K562 (cell line): ENCODE data around the gene SEPHS2. TPM values are rescaled to one million over a fixed set of nuclear protein-coding genes. Genes with fewer than 3 reads are reported as not detected.

Experiments used
- BCOR ChIP-seq: fragments of 450-650 bp; IDR thresholded peaks from 2 replicates; pipeline ENCODE4 v1.6.1; 2016
- CBFB ChIP-seq: sonication (generic); formaldehyde crosslinking; IDR thresholded peaks from 2 replicates; pipeline ENCODE4 v1.4.0; 2020; ENCODE audit warnings: mild to moderate bottlenecking, missing genetic modification reagents
- CREB1 ChIP-seq, 2 experiments: sonication (generic) in 1 of 2; formaldehyde crosslinking in 1 of 2; IDR thresholded peaks; 2 replicates each; pipeline versions ENCODE4 v1.6.1 to v1.8.0; 2012 to 2022; ENCODE audit warnings: inconsistent platforms in 1 of 2, mild to moderate bottlenecking in 1 of 2, missing genetic modification reagents in 1 of 2, moderate library complexity in 1 of 2
- DACH1 ChIP-seq: fragments of 450-650 bp; IDR thresholded peaks from 2 replicates; pipeline ENCODE4 v1.6.1; 2018; ENCODE audit not compliant: partially characterized antibody
- EHMT2 ChIP-seq: fragments of 450-650 bp; IDR thresholded peaks from 2 replicates; pipeline ENCODE4 v1.6.1; 2018; ENCODE audit warnings: antibody characterized with exemption
- FOXK1 ChIP-seq: sonication (generic); formaldehyde crosslinking; IDR thresholded peaks from 2 replicates; pipeline ENCODE4 v1.8.0; 2022; ENCODE audit warnings: missing genetic modification reagents, mild to moderate bottlenecking, borderline replicate concordance
- FUS ChIP-seq: fragments of 200-400 bp; formaldehyde crosslinking; optimal IDR thresholded peaks from 2 replicates; pipeline ENCODE3; 2017; ENCODE audit warnings: low read depth, low read length
- GATAD2B ChIP-seq: fragments of 450-650 bp; IDR thresholded peaks from 2 replicates; pipeline ENCODE4 v1.6.1; 2017; ENCODE audit warnings: mild to moderate bottlenecking, borderline replicate concordance
- GTF2E2 ChIP-seq: fragments of 200-800 bp; sonication (Bioruptor generic); IDR thresholded peaks from 2 replicates; pipeline ENCODE4 v1.6.1; 2016; ENCODE audit warnings: missing genetic modification characterization, missing compliant biosample characterization
- MAFF ChIP-seq: IDR thresholded peaks from 2 replicates; pipeline ENCODE4 v1.6.1; 2012; ENCODE audit warnings: low read length, improper control_type of control experiment
- MAZ ChIP-seq, 2 experiments: fragments of 450-650 bp in 1 of 2; sonication (generic) in 1 of 2; formaldehyde crosslinking; IDR thresholded peaks in 1 of 2; conservative IDR thresholded peaks in 1 of 2; 2 replicates each; pipeline versions ENCODE4 v1.4.0 to v1.5.0; 2020; ENCODE audit warnings: mild to moderate bottlenecking in 1 of 2, missing genetic modification reagents in 1 of 2
- MCM2 ChIP-seq: fragments of 450-650 bp; IDR thresholded peaks from 2 replicates; pipeline ENCODE4 v1.6.1; 2017; ENCODE audit warnings: low read depth, mild to moderate bottlenecking
- NFIC ChIP-seq: fragments of 450-650 bp; IDR thresholded peaks from 2 replicates; pipeline ENCODE4 v1.6.1; 2017; ENCODE audit warnings: mild to moderate bottlenecking, inconsistent platforms
- NR2C1 ChIP-seq, 2 experiments: fragments of 450-650 bp; IDR thresholded peaks; 2 replicates each; pipeline ENCODE4 v1.6.1; 2017; ENCODE audit warnings: mild to moderate bottlenecking in 2 of 2, antibody characterized with exemption in 1 of 2, inconsistent platforms in 1 of 2, missing compliant biosample characterization in 1 of 2, missing genetic modification characterization in 1 of 2
- RBFOX2 ChIP-seq: fragments of 200-400 bp; formaldehyde crosslinking; IDR thresholded peaks from 2 replicates; pipeline ENCODE4 v1.6.1; 2017; ENCODE audit warnings: low read depth, mild to moderate bottlenecking, low read length, moderate library complexity
- RFX5 ChIP-seq: IDR thresholded peaks from 2 replicates; pipeline ENCODE4 v1.6.1; 2011; ENCODE audit warnings: low read depth, mild to moderate bottlenecking, improper control_type of control experiment, low read length
- RHOXF2B ChIP-seq: fragments of 250-450 bp; sonication (Bioruptor Pico); conservative IDR thresholded peaks from 2 replicates; pipeline ENCODE4 v1.5.1; 2021
- SIN3B ChIP-seq: fragments of 450-650 bp; IDR thresholded peaks from 2 replicates; pipeline ENCODE4 v1.6.1; 2017; ENCODE audit warnings: low read depth, mild to moderate bottlenecking, moderate library complexity
- SREBF1 ChIP-seq: fragments of 150-350 bp; IDR thresholded peaks from 2 replicates; pipeline ENCODE4 v1.6.1; 2014; ENCODE audit warnings: antibody characterized with exemption, low read depth, low read length, borderline replicate concordance
- TBP ChIP-seq: optimal IDR thresholded peaks from 2 replicates; pipeline ENCODE3; 2011; ENCODE audit warnings: low read depth, low read length, improper control_type of control experiment
- ZBTB43 ChIP-seq: sonication (generic); formaldehyde crosslinking; IDR thresholded peaks from 2 replicates; pipeline ENCODE4 v1.8.0; 2023; ENCODE audit warnings: mild to moderate bottlenecking, missing genetic modification reagents
- ZNF232 ChIP-seq: sonication (generic); formaldehyde crosslinking; IDR thresholded peaks from 2 replicates; pipeline ENCODE4 v1.8.0; 2022; ENCODE audit warnings: mild to moderate bottlenecking, missing genetic modification reagents
- ZNF239 ChIP-seq: fragments of 250-450 bp; sonication (Bioruptor Pico); IDR thresholded peaks from 2 replicates; pipeline ENCODE4 v1.4.0; 2020; ENCODE audit warnings: mild to moderate bottlenecking
- ZNF384 ChIP-seq: IDR thresholded peaks from 2 replicates; pipeline ENCODE4 v1.6.1; 2012; ENCODE audit warnings: low read depth, low read length, improper control_type of control experiment
- ZNF668 ChIP-seq: fragments of 250-450 bp; sonication (Bioruptor Pico); IDR thresholded peaks from 2 replicates; pipeline ENCODE4 v1.8.0; 2022; ENCODE audit warnings: mild to moderate bottlenecking, inconsistent platforms
- ZNF717 ChIP-seq: fragments of 250-450 bp; sonication (Bioruptor Pico); IDR thresholded peaks from 2 replicates; pipeline ENCODE4 v1.5.0; 2021
- ZNF780A ChIP-seq: fragments of 250-450 bp; sonication (Bioruptor Pico); IDR thresholded peaks from 2 replicates; pipeline ENCODE4 v1.5.0; 2021; ENCODE audit warnings: mild to moderate bottlenecking
- polyA plus RNA-seq, 8 experiments: library from polyadenylated mRNA; depleted of rRNA in 4 of 8; stranded (reverse) in 5 of 8; unstranded in 3 of 8; fragments of >200 nt; fragmentation: Nextera tagmentation in 2 of 8; fragmentation: Illumina TruSeq in 1 of 8; extraction: Ambion mirVana in 2 of 8; extraction: Trizol in 1 of 8; gene quantifications; 2 replicates each; pipeline versions ENCODE4 v1.2.1 to v1.2.3, GENCODE V29; 2011 to 2014; ENCODE audit warnings: inconsistent platforms in 1 of 8, missing spikeins in 1 of 8
- total RNA-seq, 7 experiments: library from RNA; depleted of rRNA in 6 of 7; stranded (reverse); fragments of >200 nt in 6 of 7; fragmentation: Illumina TruSeq in 2 of 7; extraction: Trizol in 2 of 7; gene quantifications; 2 replicates each; pipeline versions ENCODE4 v1.2.1 to v1.2.3, GENCODE V29; 2011 to 2021; ENCODE audit warnings: low replicate concordance in 1 of 7
- TF ChIP-seq, protein P1 (sequence below): sonication (generic); formaldehyde crosslinking; IDR thresholded peaks from 2 replicates; pipeline ENCODE4 v1.8.1; 2022; ENCODE audit warnings: missing genetic modification reagents

Gene SEPHS2
- total and polyA plus RNA-seq, 9 of the 15 experiments (the other 6 are each of a cell fraction or from before 2014, with no cell fraction given), result 20.9 to 90.6 (median 43.4) TPM

DNA sequence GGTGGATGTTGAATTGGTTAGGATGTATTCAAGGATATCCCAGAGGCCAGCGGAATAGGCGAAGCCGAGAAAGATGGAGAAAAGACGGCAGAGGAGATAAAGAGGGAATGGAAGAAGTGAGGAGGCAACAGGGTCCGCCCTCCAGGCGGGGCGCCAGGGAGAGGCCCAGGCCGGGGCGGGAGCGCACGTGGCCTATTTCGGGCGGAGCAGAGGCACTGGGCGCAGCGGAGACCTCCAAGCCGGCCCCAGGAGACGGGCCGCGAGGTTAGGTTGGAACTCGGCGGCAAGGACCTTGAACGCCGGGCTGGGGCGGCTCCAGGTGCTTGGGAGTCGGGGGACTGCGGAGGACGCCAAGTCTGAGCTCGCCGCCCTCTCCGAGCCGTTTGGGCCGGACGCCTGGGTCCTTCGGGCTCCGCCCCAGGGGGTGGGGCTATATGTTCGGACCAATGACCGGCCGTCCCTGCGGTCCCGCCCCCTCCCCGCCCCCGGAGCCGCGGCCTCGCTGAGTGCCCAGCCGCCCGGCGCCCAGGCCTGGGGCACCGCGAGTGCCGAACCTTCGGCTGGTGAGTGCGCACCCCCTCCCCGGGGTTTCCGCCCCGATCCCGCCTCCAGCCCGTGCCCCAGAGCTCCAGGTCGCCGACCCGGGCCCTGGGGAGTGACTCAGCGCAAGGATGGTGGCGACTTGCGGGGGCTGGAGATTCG is 38.4 kb downstream of the SEPHS2 start, which contains the start of gene ZNF771 (continued):
- TF ChIP-seq MAZ (CRISPR knock-in tag; conservative IDR thresholded peaks at IDR 0.05 in 1 of 2, IDR thresholded peaks at IDR 0.05 in 1 of 2) (peak; percentile 72 to 84; a peak in 3 of 4 replicates), CREB1 (IDR thresholded peaks at IDR 0.05) (no peak), CREB1 (CRISPR knock-in tag; IDR thresholded peaks at IDR 0.05) (no peak), ZNF384 (no peak; the same call in 1 of the 2 replicates), SIN3B (peak; percentile 47; the same call in 1 of the 2 replicates), RFX5 (no peak), ZNF232 (no peak), ZBTB43 (CRISPR knock-in tag) (no peak), SREBF1 (no peak), ZNF668 (CRISPR knock-in tag) (no peak), GATAD2B (no peak), RBFOX2 (peak; percentile 85), TBP (peak; percentile 66), GTF2E2 (tag) (peak; percentile 55; the same call in 1 of the 2 replicates), MAFF (no peak), NFIC (peak; percentile 82), RHOXF2B (CRISPR knock-in tag) (no peak), DACH1 (no peak), EHMT2 (no peak), NR2C1 (IDR thresholded peaks at IDR 0.05) (no peak), NR2C1 (tag; IDR thresholded peaks at IDR 0.05) (no peak), ZNF717 (CRISPR knock-in tag) (no peak), FOXK1 (CRISPR knock-in tag) (no peak), CBFB (CRISPR knock-in tag) (0 out of 2 replicates have a peak, but pooled peaks have one; percentile 35), ZNF239 (no peak), FUS (no peak), ZNF780A (CRISPR knock-in tag) (no peak), BCOR (no peak; the same call in none of the 2 replicates), MCM2 (no peak)
- TF ChIP-seq, protein P1, sequence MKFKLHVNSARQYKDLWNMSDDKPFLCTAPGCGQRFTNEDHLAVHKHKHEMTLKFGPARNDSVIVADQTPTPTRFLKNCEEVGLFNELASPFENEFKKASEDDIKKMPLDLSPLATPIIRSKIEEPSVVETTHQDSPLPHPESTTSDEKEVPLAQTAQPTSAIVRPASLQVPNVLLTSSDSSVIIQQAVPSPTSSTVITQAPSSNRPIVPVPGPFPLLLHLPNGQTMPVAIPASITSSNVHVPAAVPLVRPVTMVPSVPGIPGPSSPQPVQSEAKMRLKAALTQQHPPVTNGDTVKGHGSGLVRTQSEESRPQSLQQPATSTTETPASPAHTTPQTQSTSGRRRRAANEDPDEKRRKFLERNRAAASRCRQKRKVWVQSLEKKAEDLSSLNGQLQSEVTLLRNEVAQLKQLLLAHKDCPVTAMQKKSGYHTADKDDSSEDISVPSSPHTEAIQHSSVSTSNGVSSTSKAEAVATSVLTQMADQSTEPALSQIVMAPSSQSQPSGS (CRISPR knock-in tag), result no peak
